ENCODE measurements around the gene COL13A1.

Gene COL13A1

DNA sequence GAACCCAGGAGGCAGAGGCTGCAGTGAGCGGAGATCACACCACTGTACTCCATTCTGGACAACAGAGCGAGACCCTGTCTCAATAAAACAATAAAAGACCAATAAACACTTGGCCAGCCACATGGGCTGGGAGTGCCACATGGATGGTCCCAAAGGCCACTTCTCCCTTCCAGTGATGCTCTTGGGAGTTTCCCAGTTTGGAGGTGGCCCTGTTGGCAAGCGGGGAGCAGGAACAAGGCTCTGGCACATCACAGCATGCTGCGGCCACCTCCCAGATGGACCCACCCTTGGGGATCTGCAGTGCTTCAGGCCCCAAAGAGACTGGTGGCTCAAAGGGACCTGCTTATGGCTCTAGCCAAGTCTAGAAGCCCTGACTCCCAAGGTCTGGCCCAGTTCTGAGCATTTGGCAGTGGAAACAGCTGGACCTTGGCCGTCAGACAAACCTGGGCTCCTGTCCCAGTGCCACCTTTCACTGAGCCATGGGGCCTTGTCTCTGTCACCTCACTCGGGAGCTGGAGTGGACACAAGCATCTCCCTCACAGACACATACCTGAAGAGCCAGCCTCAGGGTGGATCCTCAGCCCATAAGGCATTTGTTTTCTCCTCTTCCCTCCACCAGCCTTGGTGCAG is 91.7 kb downstream of the COL13A1 start:
- DNase-seq, result no peak

- DNase-seq, result no peak
Measured at GRCh38 chr10:69894156-69894555, 92.5 kb downstream of the COL13A1 start.

- DNase-seq, result no peak
Measured at GRCh38 chr10:69895759-69896158, 94.1 kb downstream of the COL13A1 start.

DNA sequence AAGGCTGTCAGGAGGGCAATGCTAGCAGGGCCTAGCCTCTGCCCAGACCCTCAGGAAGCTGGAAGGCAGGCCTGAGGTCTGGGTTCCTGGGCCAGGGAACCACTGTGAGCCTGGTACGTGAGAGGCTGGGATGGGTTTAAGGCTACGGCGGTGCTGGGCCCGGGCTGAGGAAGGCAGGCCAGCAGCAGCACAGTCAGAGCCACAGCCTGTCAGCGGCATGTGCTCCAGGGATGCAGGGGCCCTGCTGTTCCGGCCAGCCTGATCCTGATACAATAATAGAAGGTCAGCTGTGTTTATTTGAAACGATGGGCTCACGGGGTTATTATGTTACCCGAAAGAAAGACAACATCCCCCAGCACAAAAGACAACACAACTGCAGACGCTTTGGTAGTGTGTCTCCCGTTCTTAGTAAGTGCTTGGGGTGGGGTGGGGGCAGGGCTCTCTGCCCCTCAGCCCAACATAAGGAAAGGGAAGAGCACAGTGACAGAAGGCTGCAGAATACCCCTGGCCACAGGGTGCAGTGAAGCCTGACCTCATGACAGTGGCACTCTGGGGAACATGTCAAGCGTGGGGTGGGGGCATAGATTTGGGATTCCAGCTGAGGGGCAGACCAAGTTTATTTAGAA is 95.0 kb downstream of the COL13A1 start:
- DNase-seq, result no peak

- no peak for DNase-seq
Measured at GRCh38 chr10:69897432-69897831, 95.7 kb downstream of the COL13A1 start.

DNA sequence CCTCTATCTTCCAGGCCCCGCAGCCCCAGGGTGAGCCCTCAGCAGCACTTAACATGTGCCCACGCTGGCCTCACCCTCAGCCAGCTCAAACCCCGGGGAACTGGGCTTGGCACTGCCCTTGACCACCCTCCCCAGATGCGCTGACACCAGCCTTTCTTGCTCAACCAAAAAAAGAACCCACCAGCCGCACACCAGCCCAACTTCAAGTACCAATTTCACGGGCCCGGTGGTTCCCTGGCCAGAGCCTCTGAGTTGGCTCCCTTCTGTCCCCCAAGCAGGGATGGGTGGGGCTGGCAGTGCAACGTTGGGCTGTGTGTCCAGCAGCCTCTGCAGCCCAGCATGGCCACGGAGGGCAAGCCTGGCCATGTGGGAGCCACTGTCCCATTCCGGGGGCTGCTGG is 96.3 kb downstream of the COL13A1 start:
- no peak for DNase-seq

- DNase-seq, result no peak
Measured at GRCh38 chr10:69898524-69898923, 96.8 kb downstream of the COL13A1 start.

GRCh38 chr10:69898941-69899340 is 97.2 kb downstream of the COL13A1 start:
- DNase-seq, result no peak

DNA sequence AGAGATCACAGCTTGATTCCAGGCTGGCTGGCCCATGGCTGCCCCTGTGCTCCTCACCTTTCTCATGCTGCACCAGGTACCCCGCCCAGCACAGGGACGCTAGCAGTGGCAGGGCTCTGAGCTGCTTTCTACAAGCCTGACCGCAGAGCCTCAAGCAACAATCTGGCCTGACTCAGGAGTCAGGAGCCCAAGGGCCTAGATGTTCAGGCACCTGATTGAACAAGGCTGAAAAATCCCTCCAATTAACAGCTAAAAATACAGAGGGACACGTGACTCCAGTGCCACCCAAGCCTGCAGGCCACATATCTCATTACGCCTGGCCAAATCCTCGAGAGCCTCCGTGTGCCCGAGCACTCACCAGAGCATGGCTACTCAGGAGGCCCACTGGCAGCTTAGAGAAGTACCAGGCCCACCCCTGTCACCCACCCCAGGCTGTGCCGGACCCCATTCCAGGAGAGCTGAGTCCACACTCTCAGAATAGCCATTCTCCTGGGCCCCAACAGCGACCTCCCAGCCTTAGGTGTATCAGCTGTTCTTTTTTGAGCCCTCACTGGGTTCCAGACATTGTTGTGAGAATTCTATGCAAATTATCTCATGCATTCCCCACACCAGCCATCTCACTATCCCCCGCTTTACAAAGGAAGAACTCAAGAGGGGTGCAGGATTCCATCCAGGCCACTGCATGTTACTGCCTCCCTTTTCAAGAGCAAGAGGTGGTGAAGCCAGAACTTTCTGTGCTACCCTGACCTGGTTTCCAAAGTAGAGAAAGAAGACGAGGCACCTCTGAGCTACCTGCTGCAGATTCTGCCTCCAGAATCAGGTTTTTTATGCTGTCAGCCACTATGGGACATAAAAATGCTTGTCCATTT is 98.3 kb downstream of the COL13A1 start:
- no peak for DNase-seq

- no peak for DNase-seq
Measured at GRCh38 chr10:69901022-69901421, 99.3 kb downstream of the COL13A1 start.

DNA sequence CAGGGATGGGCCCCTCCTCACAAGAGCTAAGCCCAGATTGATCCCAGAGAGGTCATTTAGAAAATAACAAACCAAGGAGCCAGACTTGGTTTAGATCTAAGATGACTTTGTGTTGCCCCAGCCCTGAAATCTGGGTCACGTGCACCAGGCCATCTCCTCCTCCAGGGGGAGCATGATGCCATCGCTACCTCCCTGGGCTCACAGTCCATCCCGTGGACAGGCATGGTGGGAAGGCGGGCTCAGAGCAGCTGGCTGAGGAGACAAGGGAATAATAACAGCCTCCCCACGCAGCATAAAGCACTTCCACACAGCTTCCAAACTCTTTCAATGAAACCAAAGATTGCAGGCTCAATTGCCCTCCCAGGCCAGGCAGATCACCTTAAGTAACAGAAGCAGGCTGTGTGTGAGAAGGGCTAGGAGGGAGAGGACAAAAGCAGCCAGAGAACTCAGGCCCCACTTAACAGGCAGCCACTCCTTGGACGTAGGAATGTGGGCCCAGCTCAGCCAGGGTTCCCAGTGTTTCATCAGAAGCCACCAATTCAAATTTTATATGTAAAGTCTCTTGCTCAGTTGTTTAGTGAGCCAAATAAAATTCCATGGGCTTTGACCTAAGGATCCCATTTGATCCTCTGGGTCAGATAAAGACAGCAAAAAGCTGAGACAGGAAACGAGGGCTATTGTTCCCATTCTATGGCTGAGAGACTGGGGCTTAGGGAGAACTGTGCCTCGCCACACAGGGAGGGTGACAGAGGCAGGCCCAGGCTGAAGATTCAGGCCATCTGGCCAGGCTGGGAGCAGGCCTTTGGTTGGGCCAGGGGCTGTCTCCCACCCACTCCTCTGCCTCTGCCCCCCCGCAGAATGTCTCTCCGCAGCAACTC is 100.2 kb downstream of the COL13A1 start:
- DNase-seq, result no peak

DNA sequence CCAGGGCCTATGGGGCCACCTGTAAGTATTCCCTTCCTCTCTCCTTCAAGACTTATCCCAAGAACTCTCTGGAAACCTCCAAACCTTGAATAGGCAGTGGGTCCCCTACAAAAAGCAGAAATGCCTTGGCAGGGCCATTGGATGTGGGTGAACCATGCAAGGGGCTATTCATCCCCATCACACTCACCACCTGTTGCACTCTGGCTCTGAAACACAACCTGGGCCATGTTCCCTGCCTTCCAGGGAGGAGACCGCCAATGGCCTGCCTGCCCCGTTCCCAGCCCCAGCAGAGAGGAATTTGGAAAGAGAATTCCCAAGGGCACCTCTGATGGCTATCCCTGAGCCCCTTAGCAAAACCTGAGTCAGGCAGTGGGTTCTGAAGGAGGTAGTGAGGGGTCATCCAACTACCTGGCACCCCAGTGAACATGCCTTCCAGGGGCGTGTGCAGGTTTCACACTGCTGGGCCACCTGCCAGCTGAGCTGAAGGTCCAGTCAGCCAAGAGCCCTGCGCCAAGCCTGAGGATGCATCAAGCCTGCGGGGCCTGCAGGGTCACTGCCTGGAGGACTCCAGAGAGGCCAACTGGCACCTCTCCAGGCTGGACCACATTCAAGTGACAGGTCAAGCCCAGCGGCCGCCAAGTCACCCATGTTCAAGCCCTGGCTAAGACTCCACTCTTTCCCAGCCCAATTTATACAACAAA is 101.3 kb downstream of the COL13A1 start:
- DNase-seq, result no peak

DNA sequence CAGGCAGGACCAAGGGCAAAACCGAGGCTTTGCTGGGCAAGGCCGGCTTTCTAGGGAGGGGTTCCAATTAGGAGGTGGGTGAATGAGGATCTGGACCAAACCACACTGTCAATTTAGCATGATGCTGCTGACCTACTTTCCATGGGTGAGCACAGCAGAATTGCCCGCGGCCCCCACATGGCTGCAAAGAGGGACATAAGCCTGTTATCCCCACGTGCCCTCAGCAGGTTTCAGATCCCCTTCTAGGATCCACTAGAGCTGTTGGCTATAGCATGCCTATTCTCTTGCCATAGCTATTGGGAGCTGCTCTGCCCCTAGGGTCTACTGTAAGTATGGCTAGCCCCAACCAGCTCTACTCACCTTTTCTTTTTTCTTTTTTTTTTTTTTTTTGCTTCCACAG is 102.8 kb downstream of the COL13A1 start:
- no peak for DNase-seq

DNA sequence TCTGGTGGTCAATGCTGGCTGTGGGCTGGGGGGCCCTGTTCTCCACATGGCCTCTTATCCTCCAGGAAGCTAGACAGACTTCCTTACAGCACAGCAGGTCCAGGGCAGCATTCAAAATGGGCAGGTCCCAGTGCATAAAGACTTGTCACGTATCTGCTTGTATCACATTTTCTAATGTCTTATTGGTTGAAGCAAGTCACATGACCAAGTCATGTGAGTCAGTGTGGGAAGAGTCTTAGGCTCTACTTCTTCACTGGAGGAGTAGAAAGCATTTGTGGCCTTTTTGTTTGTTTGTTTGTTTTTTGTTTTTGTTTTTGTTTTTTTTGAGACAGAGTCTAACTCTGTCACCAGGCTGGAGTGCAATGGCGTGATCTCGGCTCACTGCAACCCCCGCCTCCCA is 104.7 kb downstream of the COL13A1 start:
- no peak for DNase-seq

GRCh38 chr10:69907517-69907916 is 105.8 kb downstream of the COL13A1 start:
- no peak for DNase-seq

- no peak for DNase-seq
Measured at GRCh38 chr10:69908124-69908523, 106.4 kb downstream of the COL13A1 start.

DNA sequence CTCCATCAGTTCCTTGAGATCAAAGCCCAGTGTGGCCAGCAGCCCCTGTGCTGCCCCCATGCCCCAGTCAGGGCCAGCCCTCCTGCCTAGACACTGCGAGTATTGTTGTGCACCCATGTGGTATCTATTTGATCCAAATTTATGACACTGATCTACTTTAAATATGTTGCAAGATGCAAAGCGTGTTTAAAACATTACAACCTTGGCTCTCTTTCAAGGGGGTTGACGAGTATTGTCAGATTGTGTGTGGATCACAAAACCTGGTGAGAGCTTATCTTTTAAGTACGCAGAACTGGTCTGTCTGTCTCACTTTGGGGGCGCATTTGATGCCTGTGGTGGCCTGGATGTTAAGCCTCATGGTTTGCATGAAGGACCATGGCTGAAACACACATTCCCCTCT is 108.9 kb downstream of the COL13A1 start:
- no peak for DNase-seq

GRCh38 chr10:69911613-69912528 is 110.2 kb downstream of the COL13A1 start:
- no peak for DNase-seq

DNA sequence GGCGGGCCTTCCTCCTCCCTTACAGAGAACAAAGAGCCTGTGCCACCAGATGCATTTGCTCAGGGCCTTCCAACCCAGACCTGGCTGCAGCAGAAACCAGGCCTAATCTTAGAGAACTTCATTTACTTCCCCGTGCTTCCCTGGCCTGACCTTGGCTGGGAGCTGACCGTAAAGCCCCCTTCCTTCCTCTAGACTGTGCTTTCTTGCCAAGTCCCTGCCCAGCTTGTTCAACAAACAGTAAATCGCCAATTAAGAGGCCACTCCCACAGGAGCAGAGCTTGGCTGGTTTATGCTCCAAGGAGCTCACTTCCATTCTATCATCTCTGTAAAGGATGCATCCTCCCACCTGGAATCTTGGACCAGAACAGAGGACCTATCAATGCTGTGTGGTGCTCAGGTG is 110.9 kb downstream of the COL13A1 start:
- no peak for DNase-seq

DNA sequence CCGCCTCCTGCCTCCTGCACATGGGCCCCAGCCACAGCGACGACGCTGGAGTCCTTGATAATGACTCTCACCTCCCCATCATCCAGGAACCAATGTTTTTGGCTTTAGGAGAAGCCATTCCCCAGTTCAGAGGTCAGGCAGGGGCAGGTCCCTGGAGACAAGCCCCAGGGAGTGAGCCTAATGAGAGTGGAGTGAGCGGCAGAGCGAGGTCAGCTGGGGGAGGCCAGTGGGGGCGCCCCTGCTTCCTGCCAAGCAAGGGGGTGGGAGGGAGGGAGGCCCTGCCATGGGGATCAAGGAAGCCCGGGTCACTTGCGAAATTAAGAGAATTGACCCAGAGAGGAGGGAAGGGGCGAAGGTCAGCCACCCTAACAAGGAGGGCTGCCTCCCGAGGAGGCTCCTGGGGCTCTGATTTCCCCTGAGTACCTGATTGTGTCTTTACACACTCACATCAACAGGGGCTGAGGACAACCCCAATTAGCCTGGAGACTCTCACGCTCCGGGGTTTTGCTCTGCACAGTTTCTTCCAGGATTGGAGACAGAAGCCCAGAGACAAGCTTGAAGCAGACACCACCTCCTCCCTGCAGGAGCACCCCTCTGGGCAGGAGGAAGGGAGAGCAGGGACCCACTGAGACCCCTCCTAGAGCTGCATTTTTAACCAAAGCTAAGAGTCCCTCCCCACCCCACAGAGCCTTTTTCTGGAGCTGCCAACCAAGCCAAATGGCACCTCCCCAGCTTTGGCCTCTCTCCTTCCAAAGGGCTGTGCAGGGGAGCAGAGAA is 112.1 kb downstream of the COL13A1 start:
- no peak for DNase-seq
